HG03457 (cell line): Measurements from ENCODE around the gene CERS6.
"Not testable (repeated sequence)": the region's sequence is repeated elsewhere in the genome, so short reads cannot be mapped to it uniquely, and the experiment has no call there.

Experiments used
- ATAC-seq: cut with Tn5 transposase; IDR thresholded peaks from one replicate; pipeline ENCODE4 v1.9.1; 2021; ENCODE audit warnings: moderate number of reproducible peaks; ENCODE audit not compliant: unreplicated experiment

The CERS6 gene

DNA sequence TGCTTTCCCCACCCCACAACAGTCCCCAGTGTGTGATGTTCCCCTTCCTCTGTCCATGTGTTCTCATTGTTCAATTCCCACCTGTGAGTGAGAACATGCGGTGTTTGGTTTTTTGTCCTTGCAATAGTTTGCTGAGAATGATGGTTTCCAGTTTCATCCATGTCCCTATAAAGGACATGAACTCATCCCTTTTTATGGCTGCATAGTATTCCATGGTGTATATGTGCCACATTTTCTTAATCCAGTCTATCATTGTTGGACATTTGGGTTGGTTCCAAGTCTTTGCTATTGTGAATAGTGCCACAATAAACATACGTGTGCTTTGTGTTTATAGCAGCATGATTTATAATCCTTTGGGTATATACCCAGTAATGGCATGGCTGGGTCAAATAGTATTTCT is 335.1 kb downstream of the CERS6 start:
- not testable (repeated sequence) for ATAC-seq

DNA sequence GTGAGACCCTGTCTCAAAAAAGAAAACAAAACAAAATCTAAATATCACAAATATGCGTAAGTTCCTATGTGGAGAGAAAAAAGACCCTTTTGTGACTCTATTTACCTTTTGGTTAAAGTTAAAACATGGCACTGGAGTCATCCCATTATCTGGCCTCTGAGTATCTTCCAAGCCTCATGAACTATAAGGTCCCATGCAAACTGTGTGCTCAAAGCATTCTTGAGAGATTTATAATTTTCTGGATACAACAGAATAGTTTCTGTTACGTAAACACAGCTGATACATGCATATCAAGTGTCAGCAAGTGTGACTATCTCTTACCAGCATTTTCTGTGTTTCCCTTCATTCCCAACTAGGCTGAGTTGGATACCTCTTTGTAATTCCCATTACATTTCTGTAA is 337.5 kb downstream of the CERS6 start:
- ATAC-seq: no peak

DNA sequence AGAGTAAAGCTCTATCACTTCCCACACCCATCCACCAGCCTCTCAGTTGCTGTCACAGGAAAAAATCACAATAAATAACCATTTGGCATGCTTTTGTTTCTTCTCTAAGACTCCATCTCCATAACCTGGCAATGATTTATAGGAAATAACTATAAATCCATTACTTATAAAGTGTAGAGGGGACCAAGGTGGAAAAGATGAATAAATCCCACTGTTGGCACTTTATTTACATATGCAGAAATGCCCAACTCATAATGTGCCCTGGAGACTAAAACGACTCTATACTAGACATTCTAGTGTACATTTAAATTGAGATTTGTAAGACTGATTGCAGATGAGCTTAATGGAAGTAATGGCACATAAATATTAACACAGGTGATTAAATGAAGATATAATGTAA is 338.9 kb downstream of the CERS6 start:
- no peak for ATAC-seq

DNA sequence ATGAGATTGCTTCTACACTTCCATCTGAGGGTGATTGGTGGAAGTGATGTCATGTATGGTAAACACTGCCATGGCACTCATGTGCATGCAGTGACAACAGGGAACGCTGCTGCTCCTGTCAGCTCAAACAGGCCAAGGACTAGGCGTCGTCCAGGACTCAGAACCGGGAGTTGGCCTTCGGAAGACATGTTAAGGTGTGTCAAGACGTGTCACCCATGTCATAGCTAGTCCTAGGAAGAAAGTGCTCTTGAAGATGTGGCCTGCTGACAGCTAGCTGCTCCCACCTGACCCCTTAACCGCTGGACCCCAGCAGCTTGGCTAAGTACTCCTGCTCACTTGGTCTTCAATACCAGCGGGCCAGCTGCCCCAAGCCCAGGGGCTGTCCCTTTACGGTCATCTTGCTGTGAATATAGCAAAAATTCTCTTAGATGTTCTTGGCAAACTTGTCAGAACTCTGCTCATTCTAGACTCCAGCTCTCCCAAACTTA is 340.1 kb downstream of the CERS6 start:
- no peak for ATAC-seq

DNA sequence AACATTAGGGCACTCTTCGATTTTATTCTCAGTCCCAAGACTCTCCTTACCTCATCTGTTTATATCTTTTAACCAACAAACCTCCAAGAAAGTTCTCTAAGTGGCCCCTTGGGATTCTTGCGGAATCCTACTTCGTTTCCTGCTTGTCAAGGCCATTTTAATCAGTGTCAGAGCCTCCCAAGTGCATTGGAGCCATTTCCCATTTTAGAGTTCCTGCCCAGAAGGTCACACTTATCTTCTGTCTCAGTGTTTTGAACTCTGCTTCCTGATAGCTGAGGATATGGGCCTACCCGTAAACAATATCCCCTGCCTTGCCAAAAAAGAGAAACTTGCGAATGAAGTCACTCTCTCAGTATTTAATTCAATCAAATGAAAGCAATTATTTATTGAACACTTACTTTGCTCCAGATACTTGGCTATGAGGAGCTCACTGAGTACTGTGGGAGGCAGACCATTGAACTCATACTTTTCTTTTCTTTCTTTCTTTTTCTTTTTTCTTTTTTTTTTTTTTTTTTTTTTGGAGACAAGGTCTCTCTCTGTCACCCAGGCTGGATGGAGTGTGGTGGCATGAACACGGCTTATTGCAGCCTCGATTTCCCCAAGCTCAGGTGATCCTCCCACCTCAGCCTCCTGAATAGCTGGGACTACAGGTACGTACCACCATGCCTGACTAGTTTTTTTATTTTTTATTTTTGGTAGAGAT is 340.7 kb downstream of the CERS6 start:
- no peak for ATAC-seq

DNA sequence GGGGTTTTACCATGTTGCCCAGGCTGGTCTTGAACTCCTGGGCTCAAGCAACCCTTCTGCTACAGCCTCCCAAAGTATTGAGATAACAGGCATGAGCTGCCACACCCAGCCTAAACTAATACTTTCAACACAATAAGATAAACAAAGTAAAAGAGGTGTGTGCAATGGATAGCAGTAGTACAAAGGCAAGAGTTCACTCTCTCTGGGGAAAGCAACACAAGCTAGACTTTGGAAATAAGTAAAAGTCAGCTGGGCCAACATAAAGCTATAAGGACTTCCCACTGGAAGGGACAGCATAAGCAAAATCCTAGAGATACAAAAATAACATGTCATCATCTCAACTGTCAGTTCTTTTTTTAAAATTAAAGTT is 341.2 kb downstream of the CERS6 start:
- ATAC-seq: no peak

DNA sequence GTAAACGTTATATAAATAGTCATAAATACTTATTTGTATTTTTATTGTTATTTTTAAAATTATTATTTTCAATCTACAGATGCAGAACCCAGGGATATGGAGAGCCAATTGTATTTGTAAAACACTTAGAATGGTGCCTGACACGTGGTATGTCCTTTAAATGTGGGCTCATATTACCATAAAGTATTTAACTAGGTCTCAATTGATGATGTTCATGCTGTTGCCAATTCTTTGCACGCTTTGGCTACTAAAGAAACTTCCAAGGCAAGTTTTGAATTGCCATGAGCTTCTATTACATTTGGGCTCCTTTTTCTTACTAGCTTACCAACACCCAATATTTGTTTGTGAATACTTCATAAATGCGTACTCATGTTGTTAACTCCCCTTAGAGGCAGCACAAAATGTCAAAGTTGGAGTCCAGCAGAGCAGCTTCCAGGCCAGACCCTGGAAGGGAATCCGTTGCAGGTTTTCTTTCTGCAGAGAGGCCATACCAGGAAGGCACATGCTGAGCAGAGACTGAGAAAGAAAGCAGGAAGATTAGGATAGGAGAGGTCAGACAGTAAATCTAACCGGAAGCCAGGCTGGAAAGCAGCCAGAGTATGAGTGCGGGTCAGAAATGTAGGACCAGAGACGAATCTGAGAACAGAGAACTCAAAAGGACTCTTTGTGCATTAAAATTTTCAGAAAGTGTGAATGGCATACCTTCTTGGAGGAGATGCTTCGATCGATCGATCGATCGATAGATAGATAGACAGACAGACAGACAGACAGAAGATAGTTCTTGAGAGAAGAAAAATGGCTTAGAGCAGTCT is 342.2 kb downstream of the CERS6 start:
- no peak for ATAC-seq

DNA sequence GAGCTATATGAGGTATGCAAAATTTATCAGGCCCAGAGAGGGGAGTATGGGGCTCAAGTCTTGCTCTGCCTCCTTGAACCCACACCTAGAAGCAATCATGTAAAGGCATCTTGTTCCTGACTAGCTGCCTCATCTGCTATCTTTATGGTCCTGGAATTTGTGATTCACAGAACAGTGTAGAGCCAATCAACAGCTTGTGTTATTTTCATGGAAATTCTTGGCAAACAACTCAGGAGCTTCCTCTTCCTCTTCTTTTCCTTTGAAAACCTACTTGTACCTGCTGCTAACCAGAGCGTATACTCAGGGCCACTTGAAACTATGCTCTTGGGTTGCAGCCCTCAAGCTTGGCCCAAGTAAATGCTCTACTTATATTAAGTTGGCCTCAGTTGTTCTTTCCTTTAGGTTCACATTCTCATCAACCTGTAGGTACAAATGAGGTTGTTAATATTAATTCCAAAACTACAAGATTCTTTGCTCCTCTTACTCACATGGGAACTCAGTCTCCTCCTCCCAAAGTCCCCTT is 342.9 kb downstream of the CERS6 start:
- no peak for ATAC-seq

DNA sequence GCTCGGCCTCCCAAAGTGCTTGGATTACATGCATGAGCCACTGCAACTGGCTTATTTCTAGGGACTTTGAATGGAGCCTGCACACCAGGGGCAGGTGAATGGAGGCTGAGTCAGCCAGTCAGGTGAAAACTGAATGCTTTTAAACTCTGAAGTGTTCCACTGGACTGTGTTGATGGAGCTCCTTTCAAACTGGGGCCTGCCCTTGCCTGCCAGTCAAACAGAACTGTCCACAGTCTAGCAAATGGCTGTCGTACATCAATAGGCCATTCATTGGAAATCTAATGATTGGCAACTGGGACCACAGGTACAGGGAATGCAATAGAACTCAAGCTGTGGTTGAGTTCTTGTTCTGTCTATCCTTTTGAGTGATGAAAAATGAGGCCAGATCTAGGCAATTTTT is 345.4 kb downstream of the CERS6 start:
- ATAC-seq: no peak

DNA sequence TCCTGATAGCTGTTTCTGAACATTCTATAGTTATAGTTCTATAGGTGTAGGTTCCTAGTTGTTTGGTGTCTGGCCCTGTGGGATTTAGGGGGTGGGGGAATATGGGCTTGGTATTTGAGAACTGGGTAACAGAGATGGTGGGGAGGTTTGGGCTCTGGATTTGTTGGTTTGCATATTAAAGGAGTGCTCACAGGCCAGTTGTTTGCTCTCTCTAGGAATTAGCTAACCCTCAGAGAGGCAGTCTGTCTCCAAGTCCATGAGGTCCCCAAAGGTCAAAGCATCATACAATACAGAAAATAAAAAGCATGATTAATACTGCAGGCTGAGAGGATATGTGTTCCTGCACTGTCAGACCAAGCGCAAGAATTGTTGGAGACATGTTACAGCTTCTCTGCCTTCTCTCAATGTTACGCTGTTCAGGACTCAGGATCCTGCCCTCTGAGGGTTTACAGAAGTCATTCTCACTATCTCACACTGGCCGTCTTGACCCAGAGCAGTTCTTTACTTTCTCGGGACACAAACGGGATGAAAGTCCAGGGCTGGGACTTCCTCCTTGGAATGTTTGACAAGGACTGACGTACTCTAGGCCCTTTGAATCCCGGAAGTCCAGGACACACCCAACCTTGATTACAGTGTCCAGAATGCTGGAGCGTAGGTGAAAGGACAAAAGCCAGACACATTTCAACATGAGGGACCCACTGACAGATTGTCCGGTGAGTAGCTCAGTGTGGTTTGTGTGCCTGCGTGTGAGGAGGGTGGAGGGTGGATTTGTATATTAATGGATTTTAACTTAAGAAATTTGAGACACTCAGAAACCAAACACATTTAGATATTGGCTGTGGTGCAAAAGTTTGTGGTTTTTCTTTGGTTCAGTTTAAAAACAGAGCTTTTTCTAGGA is 346.1 kb downstream of the CERS6 start, which contains the start of gene NOSTRIN:
NOSTRIN (plus strand) TSS at position 677 of the 898 bp plus-strand sequence; CDS start at position 687, 10 bp downstream.
- no peak for ATAC-seq

DNA sequence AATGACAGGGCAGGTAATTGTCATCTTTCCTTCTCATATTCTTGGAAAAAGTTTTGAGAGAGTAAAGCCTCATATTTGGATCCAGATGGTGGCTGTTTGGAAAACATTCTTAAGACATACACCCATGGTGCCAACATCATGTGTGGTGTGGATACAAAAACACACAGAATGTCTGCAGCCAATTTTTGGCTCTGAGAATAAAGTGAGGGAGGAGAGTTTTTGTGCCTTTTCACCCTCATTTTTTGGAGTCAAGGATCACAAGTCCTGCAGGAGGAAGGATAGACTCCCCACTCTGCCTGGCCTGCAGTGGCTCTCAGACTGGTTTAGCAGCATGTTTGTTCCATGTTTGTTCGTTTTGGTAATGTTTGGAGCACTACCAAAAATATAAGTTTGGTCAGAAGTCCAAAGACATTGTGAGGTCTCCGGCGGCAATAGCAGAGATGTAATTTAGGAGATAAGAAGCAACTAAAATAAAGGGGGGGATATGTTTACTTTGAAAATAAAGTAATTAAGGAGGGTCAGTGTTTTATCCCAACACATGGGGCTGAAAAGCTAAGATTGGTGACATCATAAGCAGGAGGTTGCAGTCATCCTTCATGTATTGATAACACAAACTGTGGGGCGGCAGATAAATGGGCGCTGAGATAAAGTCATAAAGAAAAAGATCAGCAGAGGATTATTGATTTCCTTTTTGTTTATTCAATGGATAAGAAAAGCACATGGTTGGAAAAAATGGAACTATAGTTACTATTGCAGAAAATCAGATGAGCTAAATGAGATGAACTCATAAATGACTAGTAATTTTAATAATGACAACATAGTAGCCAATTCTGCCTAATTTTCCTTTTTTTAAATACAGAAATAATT is 347.0 kb downstream of the CERS6 start:
- ATAC-seq: no peak

DNA sequence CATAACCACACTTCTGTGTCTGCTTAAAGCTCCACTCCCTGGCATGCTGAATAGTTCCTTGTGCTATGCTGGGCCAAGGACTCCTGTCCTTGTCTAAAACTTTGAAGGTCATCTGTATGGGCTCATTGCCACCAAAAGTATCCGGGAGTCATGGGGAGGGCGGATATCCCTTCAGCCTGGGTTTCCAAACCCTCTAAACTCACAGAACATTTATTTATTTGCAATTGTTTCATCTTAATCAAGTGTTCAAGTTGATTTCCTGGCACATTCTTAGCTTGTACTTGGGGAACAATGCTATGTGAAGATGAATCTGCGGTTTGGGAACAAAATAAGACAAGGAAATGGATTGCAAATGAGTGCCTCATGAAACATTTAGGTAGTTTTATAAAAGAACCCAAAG is 348.1 kb downstream of the CERS6 start:
- ATAC-seq: no peak

DNA sequence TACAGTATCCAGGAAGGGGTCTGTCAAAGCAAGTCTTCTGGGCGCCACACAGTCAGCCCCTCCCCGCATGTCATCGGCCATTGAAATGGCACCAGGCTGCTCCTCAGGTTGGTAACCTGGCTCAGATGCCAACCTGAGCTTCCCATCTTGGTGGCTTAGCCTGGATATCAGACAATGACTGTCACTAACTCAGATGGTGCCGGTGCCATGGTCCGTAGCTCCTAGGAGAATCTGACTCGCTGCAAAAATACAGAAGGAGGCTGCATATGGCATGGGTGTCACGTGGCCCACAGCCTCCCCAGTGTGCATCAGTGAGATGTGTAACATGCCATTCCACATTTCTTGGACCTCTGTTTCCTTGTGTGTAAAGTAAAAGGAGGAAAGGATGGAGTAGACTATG is 349.5 kb downstream of the CERS6 start:
- ATAC-seq: no peak

DNA sequence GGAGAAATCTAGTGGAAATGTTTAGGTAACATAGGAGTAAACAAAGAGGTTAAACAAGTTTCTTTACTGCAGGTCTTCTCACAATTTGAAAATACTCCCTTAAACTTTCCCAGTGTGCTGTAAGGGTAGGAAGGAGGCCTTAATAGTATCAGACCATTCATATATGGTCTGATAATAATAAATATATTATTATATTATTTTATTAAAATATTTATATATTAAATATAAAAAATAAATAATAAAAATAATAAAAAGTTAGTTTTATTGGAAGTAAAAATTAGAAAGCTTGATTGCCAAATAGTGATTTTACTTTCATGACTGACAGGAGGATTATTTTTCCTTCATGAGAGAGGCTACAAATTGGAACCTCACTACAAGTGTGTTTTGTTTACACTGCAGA is 353.5 kb downstream of the CERS6 start:
- no peak for ATAC-seq

DNA sequence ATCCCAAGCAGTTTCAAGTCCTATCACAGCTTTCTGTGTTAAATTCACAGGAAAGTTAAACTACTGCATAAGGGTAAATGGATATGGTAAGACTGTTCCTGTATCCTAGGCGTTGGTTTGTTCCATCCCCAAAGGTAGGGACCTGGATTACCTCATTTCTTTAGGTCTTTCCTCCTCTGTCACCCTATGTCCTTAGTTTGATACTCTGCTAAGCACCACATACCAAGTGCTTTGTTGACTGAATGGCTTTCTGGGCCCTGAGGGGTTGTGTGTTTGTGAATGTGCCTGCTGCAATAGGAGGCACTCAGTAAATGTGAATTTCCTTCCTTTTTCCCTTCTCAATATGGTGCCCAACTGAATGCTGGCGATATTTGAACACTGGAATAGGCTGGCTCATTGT is 354.2 kb downstream of the CERS6 start:
- no peak for ATAC-seq

DNA sequence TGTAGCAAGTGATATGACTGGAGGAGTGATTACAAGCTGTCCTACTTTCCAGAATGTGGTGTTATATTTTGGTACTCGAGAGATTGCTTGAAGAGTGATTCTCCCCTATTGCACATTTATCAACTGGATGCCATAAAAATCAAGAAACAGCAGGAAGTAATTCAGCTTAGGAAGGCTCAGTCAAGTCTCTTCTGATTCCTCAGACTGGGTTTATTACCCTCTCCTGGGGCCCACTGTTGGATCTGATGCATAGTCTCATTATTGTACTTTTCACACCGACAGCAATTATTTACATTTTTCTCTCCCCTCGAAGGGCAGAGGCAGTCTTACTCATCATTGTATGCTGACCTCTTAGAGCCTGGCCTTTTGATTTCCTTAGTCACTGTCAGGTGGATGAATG is 355.6 kb downstream of the CERS6 start:
- no peak for ATAC-seq

DNA sequence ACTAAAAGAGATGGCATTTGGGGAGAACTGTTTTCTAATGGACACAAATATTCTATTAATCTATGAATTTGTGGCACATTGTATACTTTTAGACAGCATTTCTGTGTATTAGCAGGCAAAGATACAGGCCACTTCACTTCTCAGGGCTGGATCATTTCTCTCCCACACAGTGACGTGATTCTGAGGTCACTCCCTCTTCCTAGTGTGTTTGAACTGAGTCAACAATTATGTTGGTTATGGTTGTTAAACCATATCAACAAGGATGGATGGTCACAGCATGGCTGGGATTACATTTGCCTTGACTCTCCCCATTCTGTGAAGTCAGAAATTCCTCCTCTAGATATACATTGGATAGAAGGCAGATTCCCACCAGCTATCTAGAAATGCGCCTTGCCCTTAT is 358.0 kb downstream of the CERS6 start:
- ATAC-seq: no peak

DNA sequence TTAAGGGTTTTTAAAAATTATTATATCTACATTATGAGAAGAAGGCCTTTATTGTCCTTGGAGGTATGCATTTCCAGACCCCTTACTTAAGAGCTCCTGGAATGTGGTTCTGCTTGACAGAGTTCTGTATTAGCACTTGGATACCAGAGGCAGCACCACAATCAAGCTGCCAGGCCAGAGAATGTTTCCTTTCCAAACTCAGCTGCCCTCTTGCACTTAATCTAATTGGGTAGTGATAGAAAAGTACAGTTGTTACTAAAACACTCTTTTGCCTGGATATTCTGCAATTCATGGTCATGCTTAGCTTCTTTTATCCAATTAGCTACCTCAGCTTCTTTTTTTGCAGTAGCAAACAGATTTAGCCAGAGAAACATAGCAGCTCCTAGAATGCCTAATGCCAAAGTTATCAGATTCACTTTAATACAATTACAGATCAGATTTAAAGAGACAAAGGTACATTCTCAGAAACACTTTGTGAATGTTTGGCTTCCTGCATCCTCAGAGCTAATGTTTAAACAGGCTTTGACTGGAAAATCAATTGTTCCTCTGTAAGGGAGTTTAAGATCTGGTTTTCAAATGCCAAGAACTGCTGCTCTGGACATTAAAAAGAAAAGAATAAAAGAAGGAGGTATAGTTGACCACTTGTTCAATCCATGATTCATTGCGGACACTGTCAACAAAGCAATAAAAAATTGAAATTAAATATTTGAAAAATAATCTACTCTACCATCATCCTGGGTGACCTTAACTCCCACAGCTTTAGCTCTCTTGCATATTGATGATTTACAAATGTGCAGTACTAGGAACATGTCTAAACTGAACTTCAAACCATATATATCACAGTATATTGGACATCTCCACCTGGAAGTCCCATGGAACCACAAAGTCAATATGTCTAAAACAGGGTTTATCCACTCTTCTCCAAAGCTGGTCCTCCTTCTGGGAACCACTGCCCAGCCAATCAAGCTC is 359.2 kb downstream of the CERS6 start:
- ATAC-seq: no peak

DNA sequence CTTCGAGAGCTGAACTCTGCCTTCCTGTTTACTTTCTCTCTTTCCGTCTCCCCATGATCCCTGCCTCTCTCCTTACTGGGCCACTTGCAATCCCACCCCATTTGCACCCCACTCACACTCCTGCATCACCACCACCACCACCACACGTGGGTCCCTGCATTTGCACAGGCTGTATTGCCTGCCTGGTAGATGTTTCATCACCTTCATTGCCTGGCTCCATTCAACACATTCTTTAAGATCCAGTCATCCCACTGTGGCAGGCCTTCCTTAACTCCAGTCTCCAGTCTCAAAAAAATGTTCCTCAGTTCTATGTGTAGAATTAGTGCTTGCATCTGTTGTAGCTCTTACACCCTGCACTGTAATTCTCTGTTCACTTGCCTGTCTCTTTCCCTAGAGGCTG is 360.3 kb downstream of the CERS6 start:
- ATAC-seq: no peak
